ENCODE results near the gene PEX5L. TPM values are rescaled to one million over a fixed set of nuclear protein-coding genes. Genes with fewer than 3 reads are reported as not detected.

The PEX5L gene
- total and polyA plus RNA-seq, 11 donors: 0.08 to 5.2 (median 0.22) TPM; not detected in 2

DNA sequence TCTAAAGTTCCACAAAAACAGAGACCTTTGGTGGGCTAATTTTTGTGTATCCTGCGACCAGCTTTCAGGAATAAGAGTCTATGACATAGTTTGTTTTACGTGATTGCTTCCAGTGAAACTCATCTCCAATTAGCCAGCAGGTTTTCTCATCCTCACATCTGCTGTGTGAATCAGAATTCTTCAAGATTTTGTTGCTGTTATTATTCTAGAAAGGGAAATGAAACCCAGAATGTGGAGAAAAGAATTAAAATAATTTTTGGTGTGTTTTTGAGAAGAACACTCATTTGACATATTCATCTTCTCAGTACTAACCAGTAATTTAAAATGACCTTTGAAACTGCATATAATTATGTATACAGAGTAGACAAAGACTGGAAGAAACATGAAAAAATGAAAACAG, 208.0 kb downstream of the PEX5L start:
- no peak overlapping the region for H3K4me3 ChIP-seq
- H3K27me3 ChIP-seq: no peaks in the 10 kb centered on the region
- no peak for TF ChIP-seq POLR2A (IDR thresholded peaks at IDR 0.05)
- TF ChIP-seq, protein P1, sequence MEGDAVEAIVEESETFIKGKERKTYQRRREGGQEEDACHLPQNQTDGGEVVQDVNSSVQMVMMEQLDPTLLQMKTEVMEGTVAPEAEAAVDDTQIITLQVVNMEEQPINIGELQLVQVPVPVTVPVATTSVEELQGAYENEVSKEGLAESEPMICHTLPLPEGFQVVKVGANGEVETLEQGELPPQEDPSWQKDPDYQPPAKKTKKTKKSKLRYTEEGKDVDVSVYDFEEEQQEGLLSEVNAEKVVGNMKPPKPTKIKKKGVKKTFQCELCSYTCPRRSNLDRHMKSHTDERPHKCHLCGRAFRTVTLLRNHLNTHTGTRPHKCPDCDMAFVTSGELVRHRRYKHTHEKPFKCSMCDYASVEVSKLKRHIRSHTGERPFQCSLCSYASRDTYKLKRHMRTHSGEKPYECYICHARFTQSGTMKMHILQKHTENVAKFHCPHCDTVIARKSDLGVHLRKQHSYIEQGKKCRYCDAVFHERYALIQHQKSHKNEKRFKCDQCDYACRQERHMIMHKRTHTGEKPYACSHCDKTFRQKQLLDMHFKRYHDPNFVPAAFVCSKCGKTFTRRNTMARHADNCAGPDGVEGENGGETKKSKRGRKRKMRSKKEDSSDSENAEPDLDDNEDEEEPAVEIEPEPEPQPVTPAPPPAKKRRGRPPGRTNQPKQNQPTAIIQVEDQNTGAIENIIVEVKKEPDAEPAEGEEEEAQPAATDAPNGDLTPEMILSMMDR (IDR thresholded peaks at IDR 0.05): no peak
- DNase-seq (no peak), ATAC-seq (no peak)
- 78 to 90% (median 80%) methylated on average over 2 of the region's 2 CpGs for WGBS, 4 donors
- H3K27ac ChIP-seq: no peak overlapping the region
- no peaks in the 10 kb centered on the region for H3K36me3 ChIP-seq
- H3K9me3 ChIP-seq: no peaks in the 10 kb centered on the region
- H3K4me1 ChIP-seq: peaks cover 0 to 9% (median 0%) of the 10 kb centered on the region in 12 donors
- intact Hi-C loops (cut with DNase I): loop anchor here in 2 of 10 donors (10.0 kb wide), 2 partner anchors 64 to 776 kb away; partner anchors contain the start of gene TTC14 (in 1 of the 2)

DNA sequence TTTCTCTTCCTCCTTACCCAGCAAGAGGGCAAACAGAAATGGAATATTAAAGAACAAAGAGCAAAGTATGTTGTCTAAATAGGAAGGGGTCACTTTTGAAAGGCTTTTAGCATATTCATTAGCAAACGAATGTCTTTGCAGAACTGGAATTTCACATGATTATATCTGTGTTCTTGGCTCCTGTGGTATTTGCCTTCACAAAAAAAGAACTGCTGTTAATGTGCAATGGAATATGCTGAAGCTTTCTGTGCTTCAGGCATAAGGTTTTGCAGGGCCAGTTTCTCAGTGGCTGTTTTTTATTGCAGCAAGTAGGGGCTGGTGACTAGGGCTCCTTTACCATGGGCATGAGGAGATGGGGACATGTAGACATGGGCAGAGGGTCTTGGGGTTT, 210.5 kb downstream of the PEX5L start:
- no peaks in the 10 kb centered on the region for H3K27me3 ChIP-seq
- H3K4me3 ChIP-seq: no peak overlapping the region
- intact Hi-C loops (cut with DNase I): loop anchor here in 2 of 10 donors (10.0 kb wide), 2 partner anchors 61 to 779 kb away; partner anchors contain the start of gene TTC14 (in 1 of the 2)
- no peak overlapping the region for H3K27ac ChIP-seq
- no peaks in the 10 kb centered on the region for H3K36me3 ChIP-seq
- DNase-seq (no peak), ATAC-seq (no peak)
- 0 to 10% (median 4%) methylated on average over 1 of the region's 1 CpG for WGBS, 4 donors
- TF ChIP-seq, protein P1 (IDR thresholded peaks at IDR 0.05): no peak
- TF ChIP-seq POLR2A (IDR thresholded peaks at IDR 0.05): no peak
- no peaks in the 10 kb centered on the region for H3K9me3 ChIP-seq
- H3K4me1 ChIP-seq: peaks cover 0 to 14% (median 0%) of the 10 kb centered on the region in 12 donors

DNA sequence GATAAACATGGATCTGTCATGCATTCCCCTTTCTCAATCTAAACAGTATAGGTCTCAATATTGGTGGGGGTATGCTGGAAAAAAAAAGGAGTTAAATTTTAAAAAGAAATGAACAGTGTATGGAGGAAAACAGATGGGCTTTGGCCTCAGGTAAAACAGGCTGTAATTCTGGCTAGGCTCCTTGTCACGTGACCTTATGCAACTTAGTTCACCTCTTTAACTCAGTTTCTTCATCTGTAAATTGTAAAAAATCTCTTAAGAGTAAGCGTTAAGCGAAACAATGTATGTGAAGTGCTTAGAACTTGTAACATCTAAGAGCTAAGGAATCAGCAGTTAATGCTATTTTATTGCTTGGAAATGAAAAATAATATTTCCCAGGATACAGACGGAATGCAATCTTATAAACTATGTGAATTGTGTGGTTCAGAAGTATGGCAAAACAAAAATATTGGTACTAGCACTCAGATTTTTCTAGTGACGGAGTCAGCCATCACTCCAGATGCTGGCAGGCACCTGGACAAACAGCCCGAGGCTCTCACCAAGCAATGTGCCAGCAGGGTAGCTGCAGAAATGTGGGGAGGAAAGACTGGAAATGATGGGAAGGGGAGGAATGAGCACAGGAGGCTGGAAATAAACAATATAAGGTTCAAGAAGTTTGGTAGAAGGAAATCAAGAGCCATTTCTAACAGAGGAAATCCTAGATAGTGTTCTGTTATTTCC, 211.1 kb downstream of the PEX5L start:
- ATAC-seq (no peak), DNase-seq (no peak)
- no peak for TF ChIP-seq POLR2A (IDR thresholded peaks at IDR 0.05)
- TF ChIP-seq, protein P1 (IDR thresholded peaks at IDR 0.05): no peak
- Histone ChIP-seq H3K9me3 (no peaks in the 10 kb centered on the region), H3K27me3 (no peaks in the 10 kb centered on the region), H3K4me3 (no peak overlapping the region), H3K36me3 (no peaks in the 10 kb centered on the region), H3K27ac (no peak overlapping the region), H3K4me1 (peaks cover 0 to 14% (median 0%) of the 10 kb centered on the region in 12 donors)
- intact Hi-C loops (cut with DNase I): loop anchor here in 2 of 10 donors (10.0 kb wide), 2 partner anchors 61 to 779 kb away; partner anchors contain the start of gene TTC14 (in 1 of the 2)
- WGBS, 4 donors: 68 to 72% (median 70%) methylated on average over 6 of the region's 6 CpGs

DNA sequence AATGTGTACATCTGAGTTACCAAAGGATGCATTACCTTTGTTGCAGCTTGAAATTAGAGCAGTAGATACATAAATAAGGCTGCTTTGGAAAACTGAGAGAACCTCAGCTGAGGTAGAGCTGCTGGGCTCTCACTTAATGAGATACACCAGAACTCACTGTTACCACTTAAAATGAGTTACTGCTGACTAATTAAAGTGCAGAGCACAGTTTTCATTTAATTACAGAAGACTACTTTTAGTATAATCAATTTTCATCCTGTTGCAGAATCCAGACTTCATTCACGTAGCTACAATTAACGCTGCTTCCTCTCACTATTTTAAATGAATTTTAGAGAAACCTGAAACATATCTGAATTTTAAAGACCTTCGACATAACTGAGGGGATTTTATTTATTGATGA, 214.4 kb downstream of the PEX5L start:
- Histone ChIP-seq H3K4me3 (no peak overlapping the region), H3K27ac (no peak overlapping the region), H3K4me1 (peaks cover 0 to 22% (median 0%) of the 10 kb centered on the region in 12 donors), H3K9me3 (no peaks in the 10 kb centered on the region), H3K27me3 (no peaks in the 10 kb centered on the region), H3K36me3 (no peaks in the 10 kb centered on the region)
- DNase-seq: no peak
- ATAC-seq: no peak
- TF ChIP-seq, protein P1 (IDR thresholded peaks at IDR 0.05): no peak
- TF ChIP-seq POLR2A (IDR thresholded peaks at IDR 0.05): no peak
- 75 to 81% (median 78%) methylated on average over 3 of the region's 3 CpGs for WGBS, 4 donors
- intact Hi-C loops (cut with DNase I): loop anchor here in 2 of 10 donors (10.0 kb wide), 2 partner anchors 57 to 783 kb away; partner anchors contain the start of gene TTC14 (in 1 of the 2)

All from heart left ventricle (tissue), 16 donors.